CD4-positive, alpha-beta T cell (primary cell): Measurements from ENCODE around the gene CRYBB3. TPM values are rescaled to one million over a fixed set of nuclear protein-coding genes. Genes with fewer than 3 reads are reported as not detected.

Source experiments
- ATAC-seq: fragments of 200-7000 bp; cut with Tn5 transposase; one replicate; pipeline ENCODE4 v1.10.0; 2022; ENCODE audit warnings: mild to moderate bottlenecking; ENCODE audit not compliant: poor library complexity
- CTCF ChIA-PET: fragments of 350-600 bp; sonication (Branson Sonifier 250); formaldehyde crosslinking; loops from one replicate; lab custom pipeline; 2021; ENCODE audit warnings: antibody characterized with exemption, inconsistent platforms; lab: Charles Lee
- POLR2A ChIA-PET: fragments of 350-600 bp; sonication (Branson Sonifier 250); formaldehyde crosslinking; loops from one replicate; lab custom pipeline; 2021; ENCODE audit warnings: antibody characterized with exemption, inconsistent platforms; lab: Charles Lee
- DNase-seq, 14 experiments: peaks; one replicate each; pipeline ENCODE4 v3.0.0-alpha.2; 2013 to 2020; ENCODE audit warnings: mixed read lengths in 2 of 14
- H3K27ac ChIP-seq, 2 donors: one replicate each; pipeline versions ENCODE4 v1.5.1 to v1.7.0; 2013; ENCODE audit warnings: low read length in 2 of 2, low read depth in 1 of 2, mild to moderate bottlenecking in 1 of 2
- H3K27me3 ChIP-seq, 2 experiments: 1 replicate in 1 of 2; 2 replicates in 1 of 2; pipeline versions ENCODE4 v1.6.1 to v1.7.0; 2013; ENCODE audit warnings: low read length in 2 of 2, control low read depth in 1 of 2, mild to moderate bottlenecking in 1 of 2, moderate library complexity in 1 of 2; ENCODE audit not compliant: insufficient read depth in 2 of 2, control insufficient read depth in 1 of 2
- H3K36me3 ChIP-seq: one replicate; pipeline ENCODE4 v1.6.1; 2013; ENCODE audit warnings: low read length, control low read depth; ENCODE audit not compliant: insufficient read depth
- H3K4me1 ChIP-seq: one replicate; pipeline ENCODE4 v1.6.1; 2013; ENCODE audit warnings: low read length, control low read depth; ENCODE audit not compliant: insufficient read depth
- H3K4me3 ChIP-seq: one replicate; pipeline ENCODE4 v1.5.1; 2013; ENCODE audit warnings: mild to moderate bottlenecking, low read length, moderate library complexity
- H3K9me3 ChIP-seq, 2 experiments: 1 replicate in 1 of 2; 2 replicates in 1 of 2; pipeline versions ENCODE4 v1.6.1 to v1.7.0; 2013; ENCODE audit warnings: low read length in 2 of 2, mild to moderate bottlenecking in 2 of 2, control low read depth in 1 of 2, moderate library complexity in 1 of 2; ENCODE audit not compliant: control insufficient read depth in 1 of 2, insufficient read depth in 1 of 2
- H3K27ac Mint-ChIP-seq: one replicate; pipeline ENCODE4 v1.8.0; 2020; ENCODE audit warnings: mixed read lengths
- H3K27me3 Mint-ChIP-seq: one replicate; pipeline ENCODE4 v1.8.0; 2021; ENCODE audit warnings: mixed read lengths
- H3K36me3 Mint-ChIP-seq: one replicate; pipeline ENCODE4 v1.8.0; 2021; ENCODE audit warnings: low read depth, mixed read lengths
- H3K4me1 Mint-ChIP-seq: one replicate; pipeline ENCODE4 v1.8.0; 2021; ENCODE audit warnings: low read depth, mixed read lengths
- H3K4me3 Mint-ChIP-seq: one replicate; pipeline ENCODE4 v1.8.0; 2020; ENCODE audit warnings: mild to moderate bottlenecking, mixed read lengths
- H3K9me3 Mint-ChIP-seq: one replicate; pipeline ENCODE4 v1.8.0; 2020; ENCODE audit warnings: mixed read lengths
- intact Hi-C, 2 experiments: fragments of 100-400 bp; cut with DNase I in 1 of 2; cut with micrococcal nuclease in 1 of 2; formaldehyde crosslinking; loops; one replicate each; pipeline versions ENCODE4 v1.15.1 to v1.9.0; 2023 to 2025; cut with DNase I, micrococcal nuclease
- total RNA-seq, 174 experiments: library from RNA in 2 of 174; stranded (reverse) in 2 of 174; gene quantifications; one replicate each; pipeline ENCODE4 v1.2.3 and lab custom pipeline; 2021 to 2026
- TF ChIP-seq, protein P1 (sequence below): fragments of 200-600 bp; IDR thresholded peaks from one replicate; pipeline ENCODE4 v1.8.0; 2022; ENCODE audit warnings: antibody characterized with exemption, mild to moderate bottlenecking

The CRYBB3 gene
- total RNA-seq, 2 experiments from 2014 or later = not detected

DNA sequence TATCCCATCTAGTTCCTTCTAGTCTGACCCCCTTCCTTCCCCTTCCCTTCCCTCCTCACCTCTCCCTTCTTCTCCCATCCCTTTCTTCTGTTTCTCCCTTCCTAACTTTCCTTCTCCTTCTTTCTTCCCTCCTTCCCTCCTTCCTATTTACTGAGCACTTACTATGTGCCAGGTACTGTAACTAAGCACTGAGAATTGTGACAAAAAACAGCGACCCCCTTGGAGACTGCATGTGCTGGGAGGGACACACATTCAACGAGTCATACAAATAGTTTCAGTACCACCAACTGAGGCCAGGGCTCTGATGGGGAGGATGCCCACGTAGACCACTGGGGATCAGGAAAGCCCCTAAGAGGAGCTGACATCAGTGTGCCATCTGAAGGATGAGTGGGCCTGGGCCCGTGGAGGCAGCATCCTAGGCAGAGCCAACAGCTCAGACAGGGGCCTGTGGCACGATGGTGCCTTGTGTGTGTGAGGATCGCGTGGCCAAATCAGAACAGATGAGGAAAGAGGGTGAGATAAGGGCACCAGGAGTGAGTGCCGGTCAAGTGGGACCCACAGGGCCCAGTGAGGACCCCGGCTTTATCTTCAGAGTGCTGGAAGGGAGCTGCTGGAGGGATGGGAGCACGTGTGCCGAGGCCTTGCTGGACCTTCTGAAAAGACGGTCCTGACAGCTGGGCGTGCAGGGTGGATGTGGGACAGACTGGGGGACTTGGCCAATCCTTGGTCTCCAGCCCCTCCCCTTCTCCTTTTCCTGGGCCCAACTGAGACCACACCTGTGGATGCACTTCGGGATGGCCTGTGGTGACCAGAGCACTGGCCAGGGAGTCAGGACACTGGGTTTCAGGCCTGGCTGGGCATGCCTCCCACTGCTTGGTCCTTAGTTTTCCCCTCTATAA is 38.4 kb upstream of the CRYBB3 start:
- H3K27ac Mint-ChIP-seq = no peak overlapping the region
- Histone ChIP-seq H3K27me3 (no peaks in the 10 kb centered on the region), H3K36me3 (no peaks in the 10 kb centered on the region), H3K4me3 (no peak overlapping the region), H3K27ac (no peak overlapping the region), H3K9me3 (no peaks in the 10 kb centered on the region), H3K4me1 (no peaks in the 10 kb centered on the region)
- DNase-seq (no peak), ATAC-seq (no peak)
- intact Hi-C loops = loop anchor here in 1 of 2 experiments (10.0 kb wide), 1 partner anchor 46 kb away; no protein-coding TSS in a partner anchor
- H3K4me1 Mint-ChIP-seq = no peaks in the 10 kb centered on the region
- POLR2A ChIA-PET = interaction anchor here (0.8 kb wide), 1 partner anchor 24 kb away, joined by 3 read pairs; no protein-coding TSS in a partner anchor
- no peak overlapping the region for H3K4me3 Mint-ChIP-seq
- no peaks in the 10 kb centered on the region for H3K27me3 Mint-ChIP-seq
- H3K36me3 Mint-ChIP-seq = peaks cover 4% of the 10 kb centered on the region
- TF ChIP-seq, protein P1, sequence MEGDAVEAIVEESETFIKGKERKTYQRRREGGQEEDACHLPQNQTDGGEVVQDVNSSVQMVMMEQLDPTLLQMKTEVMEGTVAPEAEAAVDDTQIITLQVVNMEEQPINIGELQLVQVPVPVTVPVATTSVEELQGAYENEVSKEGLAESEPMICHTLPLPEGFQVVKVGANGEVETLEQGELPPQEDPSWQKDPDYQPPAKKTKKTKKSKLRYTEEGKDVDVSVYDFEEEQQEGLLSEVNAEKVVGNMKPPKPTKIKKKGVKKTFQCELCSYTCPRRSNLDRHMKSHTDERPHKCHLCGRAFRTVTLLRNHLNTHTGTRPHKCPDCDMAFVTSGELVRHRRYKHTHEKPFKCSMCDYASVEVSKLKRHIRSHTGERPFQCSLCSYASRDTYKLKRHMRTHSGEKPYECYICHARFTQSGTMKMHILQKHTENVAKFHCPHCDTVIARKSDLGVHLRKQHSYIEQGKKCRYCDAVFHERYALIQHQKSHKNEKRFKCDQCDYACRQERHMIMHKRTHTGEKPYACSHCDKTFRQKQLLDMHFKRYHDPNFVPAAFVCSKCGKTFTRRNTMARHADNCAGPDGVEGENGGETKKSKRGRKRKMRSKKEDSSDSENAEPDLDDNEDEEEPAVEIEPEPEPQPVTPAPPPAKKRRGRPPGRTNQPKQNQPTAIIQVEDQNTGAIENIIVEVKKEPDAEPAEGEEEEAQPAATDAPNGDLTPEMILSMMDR = no peak
- CTCF ChIA-PET = no interaction called here
- no peaks in the 10 kb centered on the region for H3K9me3 Mint-ChIP-seq

DNA sequence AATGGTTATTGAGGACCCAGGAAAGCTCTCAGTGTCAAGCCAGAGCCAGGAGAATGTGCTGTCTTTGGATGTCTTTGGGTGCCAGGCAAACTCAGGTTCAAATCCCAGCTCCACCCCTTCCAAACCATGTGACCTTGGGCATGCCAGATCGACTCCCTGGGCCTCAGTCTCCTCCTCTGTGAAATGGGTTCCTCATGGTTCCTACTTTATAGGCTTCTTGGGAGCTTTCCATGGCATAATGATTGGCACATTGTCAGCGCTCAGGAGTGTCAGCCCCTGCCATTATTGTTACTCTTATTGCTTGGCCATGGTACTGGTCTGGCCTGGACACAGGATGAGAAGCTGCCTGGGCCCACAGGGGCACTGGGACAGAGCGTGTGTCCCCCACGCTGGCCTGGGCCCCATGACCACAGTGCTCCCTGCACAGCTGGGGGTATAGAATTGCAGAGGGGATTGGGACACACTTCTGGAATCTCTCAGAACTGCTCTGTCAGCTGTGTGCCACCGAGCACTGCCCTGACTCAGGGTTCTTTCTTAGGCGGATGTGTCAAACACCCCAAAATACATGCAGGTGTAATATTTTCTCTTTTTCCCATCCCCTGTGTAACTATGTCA is 37.6 kb upstream of the CRYBB3 start:
- H3K4me1 ChIP-seq = no peaks in the 10 kb centered on the region
- Mint-ChIP-seq H3K36me3 (peaks cover 4% of the 10 kb centered on the region), H3K27me3 (no peaks in the 10 kb centered on the region), H3K4me3 (no peak overlapping the region), H3K9me3 (no peaks in the 10 kb centered on the region), H3K27ac (no peak overlapping the region), H3K4me1 (no peaks in the 10 kb centered on the region)
- no peak overlapping the region for H3K27ac ChIP-seq
- TF ChIP-seq, protein P1 = no peak
- no peak overlapping the region for H3K4me3 ChIP-seq
- no peaks in the 10 kb centered on the region for H3K27me3 ChIP-seq
- H3K36me3 ChIP-seq = no peaks in the 10 kb centered on the region
- ChIA-PET CTCF (no interaction called here), POLR2A (interaction anchor here (0.8 kb wide), 1 partner anchor 24 kb away, joined by 3 read pairs; no protein-coding TSS in a partner anchor)
- intact Hi-C loops = loop anchor here in 1 of 2 experiments (10.0 kb wide), 1 partner anchor 47 kb away; no protein-coding TSS in a partner anchor
- no peak for DNase-seq
- no peak for ATAC-seq
- H3K9me3 ChIP-seq = no peaks in the 10 kb centered on the region

- Mint-ChIP-seq H3K9me3 (no peaks in the 10 kb centered on the region), H3K27ac (no peak overlapping the region), H3K27me3 (no peaks in the 10 kb centered on the region), H3K36me3 (peaks cover 4% of the 10 kb centered on the region), H3K4me3 (no peak overlapping the region), H3K4me1 (no peaks in the 10 kb centered on the region)
- H3K4me1 ChIP-seq = no peaks in the 10 kb centered on the region
- H3K9me3 ChIP-seq = no peaks in the 10 kb centered on the region
- intact Hi-C loops = loop anchor here in 1 of 2 experiments (10.0 kb wide), 1 partner anchor 48 kb away; no protein-coding TSS in a partner anchor
- no peaks in the 10 kb centered on the region for H3K36me3 ChIP-seq
- DNase-seq (no peak), ATAC-seq (no peak)
- TF ChIP-seq, protein P1 = no peak
- H3K4me3 ChIP-seq = no peak overlapping the region
- no peaks in the 10 kb centered on the region for H3K27me3 ChIP-seq
- H3K27ac ChIP-seq = no peak overlapping the region
- ChIA-PET POLR2A (no interaction called here), CTCF (interaction anchor here (0.7 kb wide), 1 partner anchor 15 kb away, joined by 4 read pairs; no protein-coding TSS in a partner anchor)
Observed at GRCh38 chr22:25162561-25162960, 37.1 kb upstream of the CRYBB3 start.
